Stimulated activated CD8-positive, alpha-beta memory T cell treated with anti-CD3 and anti-CD28 coated beads, Interleukin-4, amount 100 ng/mL, for 4 hours (primary cell): ENCODE results near the gene FBP1.

ENCODE experiments used
- DNase-seq, 2 donors: peaks; one replicate each; pipeline ENCODE4 v3.0.0-alpha.2; 2020; ENCODE audit warnings: low read depth in 2 of 2, low spot score in 1 of 2

The FBP1 gene

DNA sequence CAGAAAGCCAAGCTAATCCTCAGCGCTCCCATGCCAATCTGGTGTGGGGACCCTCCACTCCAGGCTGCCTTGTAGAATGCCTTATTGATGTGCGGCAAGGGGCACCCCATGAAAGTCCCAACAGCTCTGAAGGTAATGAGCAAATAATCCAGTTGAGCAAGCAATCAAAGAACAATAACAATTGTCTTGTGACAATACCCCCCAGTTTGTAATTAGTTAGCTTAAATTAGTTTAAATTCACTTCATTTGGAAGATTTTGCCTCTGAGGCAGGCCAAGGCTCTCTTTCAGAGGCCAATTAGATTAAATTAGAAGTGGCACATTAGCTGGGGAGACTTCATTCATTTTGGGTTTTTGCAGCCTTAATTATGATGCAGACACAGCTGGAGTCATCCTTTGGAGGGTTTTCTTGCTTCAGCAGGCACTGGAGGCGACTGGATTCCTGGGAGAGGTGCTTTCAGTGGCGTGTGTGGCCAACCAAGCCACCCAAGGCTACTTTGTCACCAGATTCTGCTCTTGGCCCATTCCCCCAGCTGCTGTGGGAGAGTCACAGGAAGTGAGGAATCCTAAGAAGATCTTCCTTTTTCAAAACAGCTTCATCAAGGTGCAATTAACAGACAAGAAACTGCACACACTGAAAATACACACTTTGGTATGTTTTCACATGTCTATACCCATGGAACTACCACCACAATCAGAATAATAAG lies 17.9 kb upstream of the FBP1 start:
- DNase-seq = no peak

DNA sequence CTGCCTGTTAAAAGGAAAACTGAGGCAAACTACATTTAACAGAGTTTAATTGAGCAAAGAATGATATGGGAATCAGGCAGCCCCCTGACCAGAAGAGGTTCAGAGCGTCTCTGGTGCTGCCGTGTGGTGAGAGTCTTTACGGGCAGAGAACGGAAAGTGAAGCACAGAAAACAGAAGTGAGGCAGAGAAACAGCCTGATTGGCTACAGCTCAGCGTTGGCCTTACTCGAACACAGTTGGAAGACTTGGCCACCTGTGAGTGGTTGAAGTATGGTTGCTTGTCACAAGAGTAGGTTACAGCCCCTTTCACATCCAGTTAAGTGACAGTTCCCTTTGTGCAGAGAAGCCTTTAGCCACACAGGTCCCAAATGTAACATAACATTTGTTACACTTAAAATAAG lies 16.9 kb upstream of the FBP1 start:
- DNase-seq = no peak

DNA sequence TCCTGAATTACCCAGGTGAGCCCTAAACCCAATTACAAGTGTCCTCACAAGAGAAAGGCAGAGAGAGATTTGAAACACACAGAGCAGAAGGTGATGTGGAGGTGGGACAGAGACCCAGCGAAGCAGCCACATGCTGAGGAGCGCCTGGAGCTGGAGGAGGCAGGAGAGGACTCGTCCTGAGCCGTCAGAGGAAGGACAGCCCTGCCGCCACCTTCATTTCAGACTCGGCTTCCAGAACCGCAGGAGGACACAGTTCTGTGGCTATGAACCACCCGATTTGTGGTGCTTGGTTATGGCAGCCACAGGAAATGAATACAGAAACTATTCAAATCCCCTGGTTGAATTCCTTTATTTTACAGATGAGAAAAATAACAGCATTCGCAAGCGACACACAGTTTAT lies 16.4 kb upstream of the FBP1 start:
- DNase-seq = no peak

DNA sequence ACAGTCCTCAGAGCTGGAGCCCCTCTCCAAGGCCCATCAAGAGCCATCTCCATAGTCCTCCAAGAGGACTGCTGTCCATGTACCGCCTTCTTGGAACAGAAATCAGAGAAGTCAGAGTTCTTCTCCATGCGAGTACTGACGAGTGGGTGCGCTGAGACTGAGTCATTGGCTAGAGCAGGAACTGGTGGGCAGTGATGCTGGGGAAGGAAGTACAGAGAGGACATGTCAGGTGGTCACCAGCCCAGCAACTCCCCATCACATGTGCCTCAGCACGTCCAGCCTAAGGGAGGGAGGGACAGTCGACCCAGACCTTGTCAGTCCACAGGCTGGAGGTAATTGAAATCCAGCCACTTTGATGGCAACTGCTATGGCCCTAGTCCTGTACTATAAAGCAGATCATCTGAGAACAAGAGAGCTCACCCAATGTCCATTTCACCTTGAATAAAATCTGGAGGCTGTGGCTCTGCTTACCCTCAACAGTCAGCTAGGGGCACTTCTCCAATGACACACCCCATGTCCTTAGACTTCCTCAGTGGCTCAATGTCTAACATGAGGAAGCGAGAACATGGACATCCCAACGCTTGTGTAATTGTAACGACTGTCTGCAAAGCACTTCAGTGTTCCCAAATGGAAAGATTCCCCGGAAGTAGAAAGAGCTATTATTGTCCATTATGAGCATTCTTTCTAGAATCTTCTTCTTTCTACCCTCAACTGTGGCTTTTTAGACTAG lies 15.0 kb upstream of the FBP1 start:
- DNase-seq = no peak

DNA sequence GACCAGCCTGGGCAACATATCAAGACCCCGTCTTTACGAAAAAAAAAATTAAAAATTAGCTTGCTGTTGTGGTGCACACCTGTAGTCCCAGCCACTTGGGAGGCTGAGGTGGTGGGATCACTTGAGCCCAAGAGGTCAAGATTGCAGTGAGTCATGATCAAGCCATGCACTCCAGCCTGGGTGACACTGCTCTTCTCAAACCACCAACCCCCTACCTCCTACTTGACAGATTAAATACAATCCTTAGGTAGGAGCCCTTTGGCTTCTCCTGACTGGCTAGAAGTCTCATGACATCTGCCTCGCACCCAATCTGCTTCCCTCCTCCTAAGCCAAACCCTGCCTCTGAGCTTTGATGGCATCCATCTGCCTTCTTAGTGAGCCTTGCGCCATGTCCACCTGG lies 11.6 kb upstream of the FBP1 start:
- DNase-seq = no peak

DNA sequence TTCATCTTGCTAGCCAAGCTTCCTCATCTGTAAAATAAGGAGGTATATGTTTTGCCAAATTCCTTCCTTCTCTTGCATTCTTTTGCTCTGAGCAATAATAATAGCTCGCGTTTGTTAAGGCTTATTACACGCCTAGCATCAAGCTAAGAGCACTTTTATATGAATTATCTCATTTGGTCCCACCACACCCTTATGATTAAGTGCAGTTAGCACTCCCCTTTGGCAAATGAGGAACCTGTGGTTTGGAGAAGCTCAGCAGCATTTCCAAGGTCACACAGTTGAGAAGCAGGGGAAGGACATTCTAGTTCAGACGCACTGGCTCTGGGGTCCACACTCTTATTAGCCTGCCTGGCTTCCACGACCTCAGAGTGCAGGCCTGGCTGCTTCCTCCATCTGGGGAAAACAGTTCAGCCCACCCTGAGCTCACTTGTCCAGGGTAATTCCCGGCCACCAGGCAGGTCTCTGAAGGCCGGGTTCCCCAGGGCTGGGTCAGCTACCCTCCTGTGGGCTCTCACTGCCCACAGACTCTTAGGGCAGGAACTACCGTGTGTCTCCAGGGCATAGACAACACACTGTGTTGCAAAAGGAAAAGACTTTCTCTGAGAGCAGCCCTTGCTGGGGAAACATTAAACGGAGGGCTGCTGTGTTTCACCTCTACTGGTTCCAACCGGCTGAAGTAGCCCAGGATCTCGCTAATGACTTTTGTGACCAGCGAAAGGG lies 9.9 kb upstream of the FBP1 start:
- no peak for DNase-seq

DNA sequence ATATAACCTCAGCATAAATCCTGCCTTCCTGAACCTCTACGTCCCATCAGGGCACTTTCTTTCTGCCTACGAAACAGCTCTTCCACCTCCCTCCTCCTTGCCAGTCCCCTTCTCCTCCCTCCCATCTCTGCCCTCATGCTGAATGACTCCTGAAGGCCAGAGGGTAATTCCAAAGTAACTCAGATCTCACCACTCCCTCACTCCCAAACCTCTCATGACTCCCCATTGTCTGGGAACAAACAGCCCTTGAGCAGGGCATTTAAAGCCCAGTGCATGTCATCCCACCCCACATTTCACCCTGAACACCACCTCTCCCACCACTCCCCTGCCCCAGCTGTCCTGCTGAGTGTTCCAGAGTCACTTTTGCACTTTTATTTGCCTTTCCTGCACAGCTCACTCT lies 8.9 kb upstream of the FBP1 start:
- DNase-seq = no peak

DNA sequence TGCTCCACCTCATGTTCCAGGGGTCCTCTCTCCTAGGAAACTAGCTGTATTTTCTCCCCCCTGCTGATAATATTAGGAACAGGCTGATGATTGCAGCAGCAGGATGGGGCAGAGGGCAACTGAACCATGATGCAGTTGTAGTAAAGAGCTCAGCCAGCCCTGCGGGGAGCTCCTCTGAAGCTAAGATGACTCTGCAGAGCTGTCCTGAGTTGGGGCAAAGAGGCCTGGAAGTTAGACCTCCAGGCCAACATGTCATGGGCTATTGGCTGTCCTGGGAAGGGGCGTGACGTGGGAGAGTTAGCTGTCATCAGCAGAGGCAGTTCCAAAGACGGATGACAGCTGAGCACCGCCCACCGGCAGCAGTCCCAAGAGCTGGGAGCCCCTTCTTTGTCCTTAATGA lies 6.6 kb upstream of the FBP1 start:
- DNase-seq = no peak

DNA sequence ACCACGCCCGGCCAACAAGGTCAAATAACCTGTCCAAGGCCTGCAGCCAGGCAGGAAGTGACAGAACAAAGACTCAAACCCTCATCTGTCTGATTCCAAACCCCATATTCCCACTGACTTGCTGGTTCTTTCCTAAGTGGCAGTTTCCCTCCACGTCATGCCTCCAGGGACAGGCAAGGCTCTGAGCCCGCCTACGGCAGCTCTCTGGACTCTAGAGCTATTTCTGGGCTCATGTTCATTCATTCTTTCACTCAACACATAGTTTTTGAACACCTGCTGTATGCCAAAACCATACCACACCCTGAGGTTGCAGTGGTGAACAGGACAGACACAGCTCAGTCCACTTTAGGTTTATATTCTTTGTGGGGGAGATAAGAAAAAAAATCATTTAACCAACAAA lies 5.2 kb upstream of the FBP1 start:
- no peak for DNase-seq

DNA sequence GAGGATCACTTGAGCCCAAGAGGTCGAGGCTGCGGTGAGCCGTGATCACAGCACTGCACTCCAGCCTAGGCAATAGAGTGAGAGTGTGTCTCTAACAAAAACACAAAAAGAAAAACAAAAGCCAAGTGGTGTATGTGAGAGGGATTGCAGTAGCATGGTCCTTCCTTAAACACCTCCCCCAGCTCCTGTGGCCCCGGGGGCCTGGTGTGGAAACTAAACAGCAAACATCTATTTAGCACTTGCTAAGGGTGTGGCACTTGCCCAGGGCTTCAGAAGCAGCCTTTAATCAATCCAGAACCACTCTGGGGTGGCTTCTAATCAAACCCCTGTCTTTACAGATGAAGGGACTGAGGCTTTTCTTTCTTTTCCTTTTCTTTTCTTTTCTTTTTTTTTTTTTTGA lies 4.4 kb upstream of the FBP1 start:
- no peak for DNase-seq

DNA sequence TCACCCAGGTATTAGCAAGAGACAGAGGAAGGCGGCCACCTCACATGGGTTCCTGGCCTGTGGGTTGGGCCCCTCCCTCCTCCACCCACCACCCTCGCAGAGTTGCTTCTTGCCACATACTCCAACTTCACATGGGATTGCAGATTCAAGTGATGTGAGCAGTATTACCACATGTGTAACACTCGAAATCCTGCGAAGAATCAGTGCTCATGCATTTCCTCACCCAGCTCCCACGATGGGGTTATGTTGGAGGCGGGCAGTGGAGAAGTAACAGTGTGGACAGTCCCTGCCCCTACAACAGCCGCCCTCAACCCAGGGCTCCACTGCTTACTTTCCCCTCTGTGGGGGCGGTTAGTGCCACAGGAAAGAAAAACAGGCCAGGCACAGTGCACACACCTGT lies 3.9 kb upstream of the FBP1 start:
- no peak for DNase-seq

DNA sequence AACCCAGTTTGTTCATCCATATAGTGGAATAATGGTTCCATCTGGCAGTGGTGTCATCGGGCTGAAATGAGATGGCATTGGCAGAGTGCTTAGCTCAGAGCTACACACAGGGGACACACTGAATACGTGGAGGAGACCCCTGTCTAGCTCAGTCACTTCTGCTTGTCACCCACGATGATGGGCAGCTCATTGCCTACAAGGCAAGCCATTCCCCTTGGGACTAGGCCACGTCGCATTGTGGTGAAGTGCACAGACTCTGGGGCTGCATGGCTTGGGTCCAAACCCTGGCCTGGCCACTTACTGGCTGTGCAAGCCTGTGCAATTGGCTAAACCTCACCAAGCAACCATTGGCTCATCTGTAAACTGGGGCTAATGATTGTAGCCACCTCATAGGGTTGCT lies 3.2 kb upstream of the FBP1 start:
- no peak for DNase-seq

DNA sequence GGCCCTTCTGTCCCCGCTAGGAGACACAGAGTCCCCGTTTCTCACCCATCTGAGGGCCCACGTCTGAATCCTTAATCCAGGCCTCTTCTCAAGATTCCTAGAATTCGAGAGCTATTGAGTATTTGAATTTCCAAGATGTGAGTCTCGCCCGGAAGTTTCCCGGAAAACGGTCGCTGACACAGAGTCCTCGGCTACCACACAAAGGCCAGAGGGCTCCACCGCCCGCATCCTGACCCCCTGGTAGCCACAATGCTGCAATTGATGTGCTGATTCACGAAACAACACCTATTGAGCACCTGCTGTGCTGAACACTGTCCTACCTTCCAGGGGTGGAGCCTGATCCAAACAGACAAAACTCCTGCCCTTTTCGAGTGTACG lies 670 bp upstream of the FBP1 start:
- no peak for DNase-seq

DNA sequence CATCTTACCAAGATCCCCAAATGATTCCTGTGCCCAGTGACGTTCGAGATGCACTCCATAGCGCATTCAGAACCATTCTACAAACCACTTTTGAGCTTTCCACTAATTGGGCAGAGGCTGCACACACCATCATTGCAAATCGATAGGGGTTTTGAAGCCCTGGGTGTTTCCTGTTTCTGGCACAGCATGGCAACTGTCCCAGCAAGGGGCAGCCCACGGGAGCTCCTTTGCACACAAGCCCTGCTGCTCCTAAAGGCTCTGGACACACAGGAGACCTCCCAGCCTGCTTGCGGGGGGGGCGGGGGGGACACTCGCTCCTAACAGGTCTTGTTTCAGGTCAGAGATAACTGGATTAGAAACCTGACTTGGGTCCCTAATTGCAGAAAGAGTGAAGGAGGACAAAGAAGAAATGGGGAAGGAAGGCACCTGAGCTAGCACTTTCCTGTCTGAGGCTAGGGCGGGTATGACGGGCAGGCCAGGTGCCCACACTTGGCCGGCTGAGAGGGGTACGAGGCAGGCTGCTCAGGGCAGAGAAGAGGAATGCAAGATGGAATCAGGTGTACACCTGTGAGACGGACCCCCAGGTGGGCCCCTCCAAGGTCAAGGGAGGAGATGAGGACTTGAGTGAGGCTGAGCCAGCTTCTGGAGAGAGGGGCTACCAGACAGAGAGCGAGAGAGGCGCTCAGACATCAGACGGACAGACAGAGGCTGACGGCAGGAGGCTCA lies 820 bp downstream of the FBP1 start:
- no peak for DNase-seq

DNA sequence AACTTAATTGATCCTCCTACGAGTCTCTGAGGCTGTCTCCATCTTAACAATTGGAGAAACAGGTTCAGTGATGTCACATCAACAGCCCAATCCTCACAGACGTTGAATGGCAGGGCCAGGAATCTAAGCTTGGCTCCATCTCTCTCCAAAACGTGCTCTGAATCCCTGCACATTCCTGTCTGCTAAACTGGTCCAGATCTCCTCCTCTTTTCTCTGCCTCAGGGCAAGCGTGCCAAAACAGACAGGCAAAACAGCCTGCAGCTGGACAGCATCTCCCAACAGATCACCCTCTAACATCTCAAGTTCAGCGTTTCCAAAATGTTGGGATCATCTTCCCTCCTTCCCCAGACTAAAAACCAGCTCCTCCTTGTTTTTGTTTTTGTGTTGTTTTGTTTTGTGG lies 6.6 kb downstream of the FBP1 start:
- no peak for DNase-seq

DNA sequence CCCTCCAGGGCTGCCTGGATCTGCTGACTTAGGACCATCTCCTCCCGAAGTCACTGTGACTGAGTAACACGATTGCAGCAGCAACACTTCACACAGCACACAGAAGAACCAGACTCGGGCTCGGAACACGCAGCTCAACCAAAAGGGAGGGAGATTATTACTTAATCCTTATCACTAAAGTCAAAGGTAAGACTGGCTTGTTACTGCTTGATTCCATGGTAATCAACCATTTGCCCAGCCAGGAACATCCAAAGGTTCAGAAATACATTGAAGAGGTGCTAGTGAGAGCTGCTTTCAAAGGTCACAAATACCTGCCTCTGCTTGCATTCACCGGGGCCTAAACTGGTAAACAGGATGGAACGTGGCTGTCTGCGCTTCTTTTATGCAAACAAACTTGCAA lies 7.7 kb downstream of the FBP1 start:
- DNase-seq = no peak

DNA sequence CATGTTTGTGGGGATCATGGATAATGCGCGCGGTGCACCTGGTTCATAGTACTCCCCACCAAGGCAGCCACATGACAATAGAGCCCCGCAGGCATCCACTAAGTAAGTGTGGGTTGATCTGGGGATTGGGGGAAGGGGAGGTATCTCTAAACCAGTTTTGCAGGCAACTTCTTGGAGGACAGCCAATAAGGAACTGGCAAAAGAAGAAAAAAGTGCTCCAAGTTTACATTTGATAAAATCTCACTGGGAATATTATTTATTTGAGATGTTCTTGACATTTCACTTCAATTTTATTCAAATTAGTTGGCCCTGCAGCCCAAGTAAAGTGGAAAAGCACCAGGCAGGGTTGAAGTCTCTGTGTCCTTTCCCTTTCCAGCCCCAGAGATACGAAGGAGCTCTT lies 8.5 kb downstream of the FBP1 start:
- no peak for DNase-seq

DNA sequence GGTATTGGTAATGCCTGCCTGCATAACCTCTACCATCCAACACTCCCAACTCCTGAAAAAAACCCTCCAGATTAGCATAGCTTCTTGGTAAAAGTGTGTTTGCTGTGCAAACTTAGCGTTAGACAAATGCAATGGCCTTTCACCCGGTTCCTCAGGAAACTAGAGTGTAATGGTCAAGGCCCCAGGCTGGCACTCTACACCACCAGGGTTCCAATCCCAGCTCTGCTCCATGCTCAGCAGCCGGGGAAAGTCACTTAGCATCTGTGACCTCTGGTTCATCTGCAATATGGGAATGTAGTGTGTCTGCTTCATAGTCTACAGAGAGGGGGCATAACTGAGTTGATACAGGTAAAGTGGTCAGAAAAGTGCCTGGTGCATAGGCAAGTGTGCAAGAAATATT lies 9.0 kb downstream of the FBP1 start:
- no peak for DNase-seq

DNA sequence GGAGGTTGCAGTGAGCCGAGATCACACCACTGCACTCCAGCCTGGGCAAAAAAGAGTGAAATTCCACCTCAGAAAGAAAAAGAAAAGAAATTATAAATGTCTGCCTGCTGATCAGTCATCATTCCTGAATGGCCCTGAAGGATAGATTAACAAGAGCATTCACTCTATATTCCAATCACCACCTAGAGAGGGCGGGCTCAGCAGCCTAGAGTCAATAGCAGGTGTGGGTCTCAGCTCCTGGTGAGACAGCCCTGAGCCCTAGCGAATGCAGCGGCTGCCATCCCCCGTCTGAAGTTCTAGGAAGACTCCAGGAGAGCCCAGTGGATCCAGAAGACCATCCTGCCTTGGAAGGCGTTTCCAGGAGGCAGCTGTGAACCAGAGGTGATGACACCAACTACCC lies 12.0 kb downstream of the FBP1 start:
- DNase-seq = no peak

DNA sequence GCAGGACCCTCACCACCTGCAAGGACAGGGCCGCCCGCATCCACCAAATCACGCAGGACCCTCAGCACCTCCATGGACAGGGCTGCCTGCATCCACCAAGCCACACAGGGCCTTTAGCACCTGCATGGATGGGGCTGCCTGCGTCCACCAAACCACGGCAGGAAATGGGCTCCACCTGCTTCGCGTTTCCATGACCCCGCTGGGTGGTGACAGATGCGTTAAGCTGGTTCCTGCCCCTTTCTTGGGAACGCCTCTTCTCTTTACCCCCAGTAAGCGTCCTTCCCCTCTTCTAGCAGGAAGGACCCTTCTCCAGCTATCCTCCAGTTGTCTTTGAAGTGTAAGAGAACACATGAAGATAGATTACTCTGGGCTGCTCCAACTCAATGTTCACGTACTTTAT lies 13.5 kb downstream of the FBP1 start:
- DNase-seq = no peak

DNA sequence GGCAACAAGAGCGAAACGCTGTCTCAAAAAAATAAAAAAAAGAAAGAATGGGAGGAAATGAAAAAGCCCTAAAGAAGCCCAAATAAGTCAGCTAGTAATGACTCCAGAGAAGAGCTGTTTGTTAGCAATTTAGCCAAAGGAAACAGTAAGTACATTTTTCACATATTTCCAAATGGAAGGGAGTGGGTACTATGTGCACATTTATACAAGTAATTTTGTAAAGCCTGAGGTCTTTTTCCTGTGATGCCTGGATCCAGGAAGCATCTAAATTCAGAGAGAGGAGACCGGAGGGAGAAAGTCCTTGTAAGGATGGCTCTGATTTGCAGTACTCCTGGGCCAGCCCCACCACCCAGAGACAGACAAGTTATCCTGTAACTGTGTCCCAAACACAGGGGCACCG lies 14.7 kb downstream of the FBP1 start:
- DNase-seq = no peak

DNA sequence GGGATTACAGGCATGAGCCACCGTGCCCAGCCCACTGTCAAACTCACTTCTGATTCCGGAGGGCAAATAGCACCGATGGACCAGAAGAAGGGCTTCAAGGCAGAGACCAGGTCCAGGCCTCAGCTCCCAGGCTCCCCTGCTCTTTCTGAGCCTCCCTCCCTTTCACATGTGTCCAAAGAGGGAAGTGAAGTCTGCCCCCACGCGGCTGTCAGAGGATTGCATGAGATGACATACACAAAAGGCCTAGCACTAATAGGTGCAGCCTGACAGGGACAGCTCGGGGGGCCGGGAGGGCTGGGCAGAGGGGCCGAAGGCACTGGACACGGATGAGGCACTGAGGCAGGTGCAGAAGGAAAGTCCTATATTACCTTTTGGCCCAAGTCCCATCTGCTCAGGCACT lies 16.1 kb downstream of the FBP1 start:
- no peak for DNase-seq
